Measurements from ENCODE around the gene DLX2. TPM values are rescaled to one million over a fixed set of nuclear protein-coding genes. Genes with fewer than 3 reads are reported as not detected.
A peak's percentile ranks its signal among the peaks of the same experiment; 100 is the strongest.

The DLX2 gene
- total RNA-seq, 2 donors from 2014 or later = not detected

DNA sequence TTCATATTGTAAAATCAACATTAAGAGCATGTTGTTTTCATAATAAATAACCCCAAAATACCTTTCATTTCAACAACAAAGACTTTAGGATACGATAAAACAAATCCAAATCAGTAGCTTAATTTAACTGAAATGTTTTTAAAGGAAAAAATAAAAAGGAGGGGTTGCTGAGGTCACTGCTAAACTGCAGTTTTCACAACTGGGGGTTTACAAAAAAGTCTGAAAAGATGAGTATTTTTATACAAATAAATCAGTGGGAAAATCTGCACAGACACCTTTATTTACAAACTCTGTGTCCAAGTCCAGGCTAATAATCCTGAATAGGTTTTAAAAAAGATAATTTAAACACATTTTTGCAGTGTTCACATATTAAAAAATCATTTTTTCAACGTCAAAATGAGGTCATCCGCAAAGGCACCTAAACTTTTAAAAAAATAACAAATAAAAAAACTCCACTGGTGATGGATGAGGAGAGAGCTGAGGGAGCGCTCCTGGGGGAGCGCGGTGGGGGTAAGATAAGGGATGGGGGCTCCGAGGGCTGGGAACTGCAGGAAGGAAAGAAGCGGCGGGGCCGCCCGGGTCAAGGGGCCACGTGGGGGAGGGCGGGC, 3.1 kb downstream of the DLX2 start:
- Histone ChIP-seq H3K27me3 (peaks cover 86 to 99% of the 10 kb centered on the region in 2 donors), H3K4me3 (peak overlapping the region in 1 of 2 donors; percentile 38), H3K27ac (no peak overlapping the region), H3K4me1 (peaks cover 0 to 92% of the 10 kb centered on the region in 2 donors), H3K36me3 (no peaks in the 10 kb centered on the region), H3K9me3 (no peaks in the 10 kb centered on the region)
- no peak for DNase-seq (ENCODE audit: low spot score)
- TF ChIP-seq CTCF (IDR thresholded peaks at IDR 0.05) = no peak

DNA sequence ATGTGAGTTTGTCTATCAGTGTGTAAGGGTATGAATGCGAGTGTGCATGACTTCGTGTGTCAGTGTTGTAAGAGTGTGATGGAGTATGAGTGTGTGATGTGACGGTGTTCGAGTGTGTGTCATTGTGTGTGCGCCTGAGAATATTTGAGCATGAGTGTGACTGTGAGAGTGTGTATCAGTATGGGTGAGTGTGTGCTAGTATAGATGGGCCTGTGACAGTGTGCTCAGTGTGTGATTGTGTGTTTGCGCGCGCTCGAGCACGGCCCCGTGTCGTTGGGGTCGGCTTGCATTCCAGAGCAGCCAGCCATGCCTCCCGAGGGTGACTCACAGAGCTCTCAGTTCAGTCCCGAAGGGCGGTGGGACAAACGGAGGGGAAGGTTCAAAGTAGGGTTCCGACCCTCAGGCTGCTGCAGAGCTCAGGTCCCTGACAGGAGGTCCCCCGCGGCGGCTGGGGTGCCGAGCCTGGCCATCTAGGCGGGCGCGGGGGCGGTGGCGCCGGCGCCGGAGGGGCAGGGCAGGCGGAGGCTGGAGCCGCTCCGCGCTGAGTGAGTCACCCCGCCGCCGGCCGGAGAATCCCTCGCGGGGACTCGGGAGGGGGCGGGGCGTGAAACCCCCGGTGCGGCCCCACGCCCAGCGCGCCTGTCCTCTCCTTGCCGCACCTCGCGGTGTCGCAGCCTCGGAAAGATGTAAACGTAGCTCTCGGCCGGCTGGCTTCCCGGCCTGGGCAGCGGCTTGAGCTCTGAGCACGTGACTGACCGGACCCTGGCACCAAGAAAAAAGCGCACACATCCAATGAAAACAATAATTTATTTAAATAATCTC, 3.8 kb downstream of the DLX2 start:
- TF ChIP-seq CTCF (IDR thresholded peaks at IDR 0.05) = no peak
- Histone ChIP-seq H3K4me1 (peaks cover 0 to 94% of the 10 kb centered on the region in 2 donors), H3K36me3 (no peaks in the 10 kb centered on the region), H3K4me3 (peak overlapping the region; percentile 13 to 38), H3K27ac (no peak overlapping the region), H3K9me3 (no peaks in the 10 kb centered on the region), H3K27me3 (peaks cover 87 to 100% of the 10 kb centered on the region in 2 donors)
- DNase-seq (ENCODE audit: low spot score) = peak; percentile 58

DNA sequence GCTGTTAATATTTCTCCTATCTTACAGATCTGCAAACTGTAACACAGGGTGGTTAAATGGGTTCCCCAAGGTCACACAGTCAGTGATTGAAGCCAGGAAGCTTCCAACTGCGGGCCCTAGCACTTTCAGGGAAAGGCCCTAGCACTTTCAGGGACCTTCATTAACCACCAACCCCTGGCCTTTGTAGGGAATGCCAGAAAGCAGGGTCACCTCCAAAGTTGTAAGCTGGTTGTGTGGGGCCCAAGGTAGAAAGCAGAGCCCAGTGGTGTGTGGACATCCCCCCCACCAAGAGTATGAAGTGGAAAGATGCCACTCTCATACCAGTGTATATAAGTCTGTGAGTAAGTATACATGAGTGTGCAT, 4.4 kb downstream of the DLX2 start:
- DNase-seq (ENCODE audit: low spot score) = peak; percentile 21

DNA sequence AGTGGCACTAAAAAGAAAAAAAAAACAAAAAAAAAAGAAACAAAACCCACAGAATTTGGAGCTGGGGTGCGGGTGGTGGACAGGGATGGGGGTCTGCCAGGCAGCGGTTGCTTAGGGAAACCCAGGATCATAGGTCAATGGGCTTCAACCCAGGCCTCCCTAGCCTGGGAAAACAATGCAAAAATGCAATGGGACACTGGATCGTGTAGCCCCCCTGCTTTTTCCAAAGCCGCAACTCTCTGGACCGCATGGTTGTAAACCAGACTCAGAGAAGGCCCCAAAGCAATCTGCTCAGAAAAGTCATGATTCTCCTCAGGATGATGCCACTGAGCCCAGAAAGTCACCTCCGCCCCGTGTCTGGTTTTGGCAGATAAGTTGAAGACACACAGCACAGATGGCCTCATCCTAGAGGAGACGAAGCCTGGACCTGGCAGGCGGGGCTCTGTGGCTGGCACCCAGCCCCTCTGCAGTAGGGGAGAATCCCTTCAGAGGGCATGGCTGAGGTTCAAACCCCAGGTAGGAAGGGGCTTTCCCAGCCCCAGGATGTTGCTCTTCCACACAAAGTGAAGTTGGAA, 5.1 kb downstream of the DLX2 start:
- Histone ChIP-seq H3K9me3 (no peaks in the 10 kb centered on the region), H3K4me3 (no peak overlapping the region), H3K27ac (no peak overlapping the region), H3K27me3 (peaks cover 86 to 100% of the 10 kb centered on the region in 2 donors), H3K4me1 (peaks cover 0 to 84% of the 10 kb centered on the region in 2 donors), H3K36me3 (no peaks in the 10 kb centered on the region)
- TF ChIP-seq CTCF (IDR thresholded peaks at IDR 0.05) = no peak
- DNase-seq (ENCODE audit: low spot score) = no peak

More for the DNA sequence above, 4.4 kb downstream of the DLX2 start:
- Histone ChIP-seq H3K36me3 (no peaks in the 10 kb centered on the region), H3K27me3 (peaks cover 86 to 100% of the 10 kb centered on the region in 2 donors), H3K4me1 (peaks cover 0 to 90% of the 10 kb centered on the region in 2 donors), H3K4me3 (no peak overlapping the region), H3K9me3 (no peaks in the 10 kb centered on the region), H3K27ac (no peak overlapping the region)
- TF ChIP-seq CTCF (IDR thresholded peaks at IDR 0.05) = no peak

DNA sequence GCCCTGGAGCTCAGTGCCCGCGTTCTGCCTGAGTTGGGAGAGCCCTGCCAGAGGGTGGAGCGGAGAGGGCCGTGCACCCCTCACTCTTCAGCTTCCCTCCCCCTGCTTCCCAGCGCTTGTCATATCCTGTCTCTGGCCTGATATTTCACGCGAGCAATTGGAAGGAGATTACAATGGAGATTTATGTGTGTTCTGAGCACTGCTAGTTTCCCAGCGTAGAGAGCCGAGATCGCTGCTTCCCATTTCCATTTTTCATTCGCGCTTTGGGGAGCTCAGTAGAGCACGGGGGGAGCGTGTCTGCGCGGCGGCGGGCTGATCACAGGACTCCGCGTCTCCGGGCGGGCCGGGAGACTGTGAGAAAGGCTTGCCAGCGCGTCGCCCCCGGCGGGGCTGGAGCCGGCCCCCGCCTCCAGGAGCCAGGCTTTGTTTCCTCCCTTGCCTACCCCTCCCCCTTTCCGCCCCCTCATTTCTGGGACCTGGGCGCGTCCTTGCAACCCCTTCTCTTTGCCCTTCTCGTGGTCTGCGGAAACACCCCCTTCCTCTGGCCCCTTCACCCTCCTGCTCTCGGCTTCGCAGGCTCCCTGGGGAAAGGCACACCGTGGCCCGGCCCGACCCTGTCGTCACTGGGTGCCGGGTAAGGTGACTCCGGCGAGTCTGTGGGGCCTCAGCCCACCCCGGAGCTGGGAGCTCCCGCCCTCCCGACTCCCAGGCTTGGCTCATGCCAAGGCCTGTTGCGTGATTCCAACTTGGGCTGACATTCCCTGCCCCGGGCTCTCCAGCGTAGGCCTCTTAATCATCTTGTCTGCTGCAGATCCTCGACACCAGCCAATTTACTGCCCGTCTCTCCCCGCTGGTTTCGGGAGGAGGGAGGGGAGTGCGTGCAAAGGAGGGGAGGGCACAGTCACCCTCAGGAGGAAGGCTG, 5.8 kb downstream of the DLX2 start:
- peaks cover 87 to 99% of the 10 kb centered on the region in 2 donors for H3K27me3 ChIP-seq
- TF ChIP-seq CTCF (IDR thresholded peaks at IDR 0.05) = no peak
- no peak overlapping the region for H3K27ac ChIP-seq
- DNase-seq (ENCODE audit: low spot score) = no peak
- peaks cover 0 to 76% of the 10 kb centered on the region in 2 donors for H3K4me1 ChIP-seq
- no peaks in the 10 kb centered on the region for H3K36me3 ChIP-seq
- H3K9me3 ChIP-seq = no peaks in the 10 kb centered on the region
- H3K4me3 ChIP-seq = peak overlapping the region; percentile 10 to 35

Data from right atrium auricular region (tissue), 2 donors.